HepG2 (cell line): ENCODE measurements around the gene POLR3H. TPM values are rescaled to one million over a fixed set of nuclear protein-coding genes. Genes with fewer than 3 reads are reported as not detected.

ENCODE experiments used
- CBFB ChIP-seq: sonication (generic); formaldehyde crosslinking; IDR thresholded peaks from 2 replicates; pipeline ENCODE4 v1.4.0; 2020; ENCODE audit warnings: missing genetic modification reagents
- HIC2 ChIP-seq: sonication (generic); formaldehyde crosslinking; IDR thresholded peaks from 2 replicates; pipeline ENCODE4 v1.9.0; 2022; ENCODE audit warnings: low read depth, missing genetic modification reagents
- HNF1B ChIP-seq: sonication (generic); formaldehyde crosslinking; IDR thresholded peaks from 2 replicates; pipeline ENCODE4 v1.5.1; 2020; ENCODE audit warnings: mild to moderate bottlenecking, moderate library complexity, missing genetic modification reagents
- HOXD1 ChIP-seq: sonication (generic); formaldehyde crosslinking; IDR thresholded peaks from 2 replicates; pipeline ENCODE4 v1.5.0; 2020; ENCODE audit warnings: missing genetic modification reagents
- KDM6A ChIP-seq: IDR thresholded peaks from 2 replicates; pipeline ENCODE4 v1.6.1; 2016; ENCODE audit warnings: low read depth
- NFE2L2 ChIP-seq: fragments of 150-350 bp; IDR thresholded peaks from 2 replicates; pipeline ENCODE4 v1.6.1; 2014; ENCODE audit warnings: low read length
- PHF8 ChIP-seq: sonication (generic); formaldehyde crosslinking; IDR thresholded peaks from 2 replicates; pipeline ENCODE4 v1.5.0; 2020; ENCODE audit warnings: missing genetic modification reagents
- PPARG ChIP-seq: conservative IDR thresholded peaks from 2 replicates; pipeline ENCODE4 v1.6.1; 2016; ENCODE audit warnings: missing biosample characterization, missing genetic modification reagents
- ZNF225 ChIP-seq: sonication (generic); formaldehyde crosslinking; IDR thresholded peaks from 2 replicates; pipeline ENCODE4 v1.4.0; 2020; ENCODE audit warnings: mild to moderate bottlenecking, missing genetic modification reagents
- ZNF350 ChIP-seq: sonication (generic); formaldehyde crosslinking; IDR thresholded peaks from 2 replicates; pipeline ENCODE4 v1.4.0; 2020; ENCODE audit warnings: mild to moderate bottlenecking, low read depth, missing genetic modification reagents, borderline replicate concordance
- ZNF512 ChIP-seq: sonication (generic); formaldehyde crosslinking; IDR thresholded peaks from 2 replicates; pipeline ENCODE4 v1.4.0; 2020; ENCODE audit warnings: mild to moderate bottlenecking, missing genetic modification reagents
- ZNF530 ChIP-seq: sonication (generic); formaldehyde crosslinking; IDR thresholded peaks from 2 replicates; pipeline ENCODE4 v1.5.0; 2020; ENCODE audit warnings: low read depth, mild to moderate bottlenecking, missing genetic modification reagents
- ZNF615 ChIP-seq: sonication (generic); formaldehyde crosslinking; IDR thresholded peaks from 2 replicates; pipeline ENCODE4 v1.5.0; 2020; ENCODE audit warnings: mild to moderate bottlenecking, missing genetic modification reagents, borderline replicate concordance
- ZNF781 ChIP-seq: sonication (generic); formaldehyde crosslinking; IDR thresholded peaks from 2 replicates; pipeline ENCODE4 v1.5.1; 2020; ENCODE audit warnings: borderline replicate concordance, mild to moderate bottlenecking, missing genetic modification reagents; ENCODE audit errors: not compliant biosample characterization
- ZSCAN5A ChIP-seq: sonication (generic); formaldehyde crosslinking; IDR thresholded peaks from 2 replicates; pipeline ENCODE4 v1.8.0; 2022; ENCODE audit warnings: mild to moderate bottlenecking, missing genetic modification reagents, borderline replicate concordance
- polyA plus RNA-seq, 8 experiments: library from polyadenylated mRNA; depleted of rRNA in 3 of 8; stranded (reverse) in 7 of 8; unstranded in 1 of 8; fragments of >200 nt; fragmentation: Illumina TruSeq in 4 of 8; extraction: Trizol in 4 of 8; gene quantifications; 2 replicates each; pipeline versions ENCODE4 v1.2.1 to v1.2.3, GENCODE V29; 2011 to 2016; ENCODE audit warnings: low read depth in 4 of 8, missing spikeins in 1 of 8, mixed read lengths in 1 of 8; ENCODE audit not compliant: insufficient read depth in 1 of 8
- total RNA-seq, 5 experiments: library from RNA; depleted of rRNA; stranded (reverse); fragments of >200 nt; fragmentation: Illumina TruSeq; extraction: Trizol; gene quantifications; 2 replicates each; pipeline ENCODE4 v1.2.3, GENCODE V29; 2016; ENCODE audit warnings: low read depth in 1 of 5
- TF ChIP-seq, protein P1 (sequence below): IDR thresholded peaks from 2 replicates; pipeline ENCODE4 v1.6.1; 2016; ENCODE audit warnings: low read depth, missing genetic modification reagents, missing compliant biosample characterization

Gene POLR3H
- total and polyA plus RNA-seq, 2 of the 13 experiments (the other 11 are each of a cell fraction or from before 2014, with no cell fraction given) = 10.3 to 28.6 TPM

GRCh38 chr22:41544671-41545476 is 604 bp upstream of the POLR3H start (continued):
- TF ChIP-seq ZSCAN5A (CRISPR knock-in tag) (no peak), ZNF225 (CRISPR knock-in tag) (no peak), NFE2L2 (no peak), HOXD1 (CRISPR knock-in tag) (no peak), HIC2 (no peak), ZNF615 (CRISPR knock-in tag) (no peak), PPARG (CRISPR knock-in tag) (no peak), KDM6A (CRISPR knock-in tag) (no peak), PHF8 (CRISPR knock-in tag) (no peak), ZNF781 (CRISPR knock-in tag) (no peak), CBFB (CRISPR knock-in tag) (no peak), ZNF530 (CRISPR knock-in tag) (no peak), ZNF350 (CRISPR knock-in tag) (no peak), ZNF512 (CRISPR knock-in tag) (peak; percentile 86; the same call in 1 of the 2 replicates), HNF1B (CRISPR knock-in tag) (no peak)
- TF ChIP-seq, protein P1, sequence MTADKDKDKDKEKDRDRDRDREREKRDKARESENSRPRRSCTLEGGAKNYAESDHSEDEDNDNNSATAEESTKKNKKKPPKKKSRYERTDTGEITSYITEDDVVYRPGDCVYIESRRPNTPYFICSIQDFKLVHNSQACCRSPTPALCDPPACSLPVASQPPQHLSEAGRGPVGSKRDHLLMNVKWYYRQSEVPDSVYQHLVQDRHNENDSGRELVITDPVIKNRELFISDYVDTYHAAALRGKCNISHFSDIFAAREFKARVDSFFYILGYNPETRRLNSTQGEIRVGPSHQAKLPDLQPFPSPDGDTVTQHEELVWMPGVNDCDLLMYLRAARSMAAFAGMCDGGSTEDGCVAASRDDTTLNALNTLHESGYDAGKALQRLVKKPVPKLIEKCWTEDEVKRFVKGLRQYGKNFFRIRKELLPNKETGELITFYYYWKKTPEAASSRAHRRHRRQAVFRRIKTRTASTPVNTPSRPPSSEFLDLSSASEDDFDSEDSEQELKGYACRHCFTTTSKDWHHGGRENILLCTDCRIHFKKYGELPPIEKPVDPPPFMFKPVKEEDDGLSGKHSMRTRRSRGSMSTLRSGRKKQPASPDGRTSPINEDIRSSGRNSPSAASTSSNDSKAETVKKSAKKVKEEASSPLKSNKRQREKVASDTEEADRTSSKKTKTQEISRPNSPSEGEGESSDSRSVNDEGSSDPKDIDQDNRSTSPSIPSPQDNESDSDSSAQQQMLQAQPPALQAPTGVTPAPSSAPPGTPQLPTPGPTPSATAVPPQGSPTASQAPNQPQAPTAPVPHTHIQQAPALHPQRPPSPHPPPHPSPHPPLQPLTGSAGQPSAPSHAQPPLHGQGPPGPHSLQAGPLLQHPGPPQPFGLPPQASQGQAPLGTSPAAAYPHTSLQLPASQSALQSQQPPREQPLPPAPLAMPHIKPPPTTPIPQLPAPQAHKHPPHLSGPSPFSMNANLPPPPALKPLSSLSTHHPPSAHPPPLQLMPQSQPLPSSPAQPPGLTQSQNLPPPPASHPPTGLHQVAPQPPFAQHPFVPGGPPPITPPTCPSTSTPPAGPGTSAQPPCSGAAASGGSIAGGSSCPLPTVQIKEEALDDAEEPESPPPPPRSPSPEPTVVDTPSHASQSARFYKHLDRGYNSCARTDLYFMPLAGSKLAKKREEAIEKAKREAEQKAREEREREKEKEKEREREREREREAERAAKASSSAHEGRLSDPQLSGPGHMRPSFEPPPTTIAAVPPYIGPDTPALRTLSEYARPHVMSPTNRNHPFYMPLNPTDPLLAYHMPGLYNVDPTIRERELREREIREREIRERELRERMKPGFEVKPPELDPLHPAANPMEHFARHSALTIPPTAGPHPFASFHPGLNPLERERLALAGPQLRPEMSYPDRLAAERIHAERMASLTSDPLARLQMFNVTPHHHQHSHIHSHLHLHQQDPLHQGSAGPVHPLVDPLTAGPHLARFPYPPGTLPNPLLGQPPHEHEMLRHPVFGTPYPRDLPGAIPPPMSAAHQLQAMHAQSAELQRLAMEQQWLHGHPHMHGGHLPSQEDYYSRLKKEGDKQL (CRISPR knock-in tag) = peak; percentile 27; the same call in 1 of the 2 replicates
